Measurements from ENCODE around the gene TMEM235. TPM values are rescaled to one million over a fixed set of nuclear protein-coding genes. Genes with fewer than 3 reads are reported as not detected.

The TMEM235 gene
- total and polyA plus RNA-seq, 9 of the 15 experiments (the other 6 are each of a cell fraction or from before 2014, with no cell fraction given): not detected

DNA sequence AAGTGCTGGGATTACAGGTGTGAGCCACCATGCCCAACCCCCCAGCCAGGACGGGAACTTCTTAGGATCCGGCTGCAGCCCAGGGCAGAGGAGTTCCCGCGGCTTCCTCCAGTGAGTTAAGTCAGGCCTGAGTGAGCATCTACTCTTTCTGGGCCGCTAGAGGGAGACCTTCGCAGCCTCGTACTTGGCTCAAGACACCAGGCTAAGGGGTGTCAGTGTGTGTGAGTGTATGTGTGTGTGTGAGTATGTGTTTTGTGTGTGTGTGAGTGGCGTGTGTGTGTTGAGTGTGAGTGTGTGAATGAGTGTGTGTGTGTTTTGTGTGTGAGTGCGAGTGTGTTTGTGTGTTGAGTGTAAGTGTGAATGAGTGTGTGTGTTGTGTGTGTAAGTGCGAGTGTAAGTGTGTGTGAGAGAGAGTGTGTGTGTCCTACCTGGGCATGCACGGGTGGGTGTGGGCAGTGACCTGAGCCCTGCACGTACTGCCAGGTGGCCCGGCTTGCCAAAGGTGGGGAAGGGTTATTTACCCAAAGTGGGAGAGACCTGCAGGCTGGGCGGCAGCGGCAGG, 58.5 kb downstream of the TMEM235 start (continued):
- TF ChIP-seq AFF1 (IDR thresholded peaks at IDR 0.05; ENCODE audit: low read depth in 1 of 2, partially characterized antibody in 2 of 2): peak; percentile 67 to 89
- TF ChIP-seq NR2C2 (CRISPR knock-in tag; IDR thresholded peaks at IDR 0.05): no peak
- TF ChIP-seq NR2C2 (tag; IDR thresholded peaks at IDR 0.05): no peak
- TF ChIP-seq CSDE1 (IDR thresholded peaks at IDR 0.05): peak in 1 of 2 experiments; percentile 92; a peak in 2 of 4 replicates
- TF ChIP-seq CHD4 (IDR thresholded peaks at IDR 0.05; ENCODE audit: insufficient read depth, insufficient replicate concordance, low read depth, low read length, poor library complexity, severe bottlenecking): no peak
- TF ChIP-seq ZNF407 (IDR thresholded peaks at IDR 0.05; ENCODE audit: low read depth): peak; percentile 68; the same call in 1 of the 2 replicates
- no peak for TF ChIP-seq ZNF3 (CRISPR knock-in tag; IDR thresholded peaks at IDR 0.05)
- TF ChIP-seq TCF7L2 (IDR thresholded peaks at IDR 0.05; ENCODE audit: low read depth, low read length): no peak
- TF ChIP-seq RBM39 (optimal IDR thresholded peaks at IDR 0.05; ENCODE audit: low read depth, low read length): no peak
- no peak for TF ChIP-seq ZNF146 (CRISPR knock-in tag; IDR thresholded peaks at IDR 0.05; ENCODE audit: unreplicated experiment)
- TF ChIP-seq ZKSCAN3 (CRISPR knock-in tag; IDR thresholded peaks at IDR 0.05): no peak
- TF ChIP-seq KDM4B (IDR thresholded peaks at IDR 0.05; ENCODE audit: borderline replicate concordance in 2 of 2, low read depth in 1 of 2): no peak
- TF ChIP-seq GATAD2A (IDR thresholded peaks at IDR 0.05): peak; percentile 98
- no peak for TF ChIP-seq ZC3H11A (IDR thresholded peaks at IDR 0.05; ENCODE audit: low read depth, low read length)
- TF ChIP-seq RCOR1 (IDR thresholded peaks at IDR 0.05; ENCODE audit: borderline replicate concordance in 1 of 2, low read depth in 2 of 2, low read length in 2 of 2): peak in 1 of 2 experiments; percentile 52; a peak in 1 of 4 replicates
- TF ChIP-seq PCBP1 (IDR thresholded peaks at IDR 0.05; ENCODE audit: low read depth, low read length, poor library complexity, severe bottlenecking): no peak
- TF ChIP-seq HLTF (IDR thresholded peaks at IDR 0.05): peak; percentile 100
